GM21786 (cell line): Measurements from ENCODE around the gene TRIO.
"Not testable (repeated sequence)": the region's sequence is repeated elsewhere in the genome, so short reads cannot be mapped to it uniquely, and the experiment has no call there.

Experiments used
- ATAC-seq: cut with Tn5 transposase; IDR thresholded peaks from one replicate; pipeline ENCODE4 v1.9.1; 2021; ENCODE audit not compliant: unreplicated experiment

Gene TRIO

DNA sequence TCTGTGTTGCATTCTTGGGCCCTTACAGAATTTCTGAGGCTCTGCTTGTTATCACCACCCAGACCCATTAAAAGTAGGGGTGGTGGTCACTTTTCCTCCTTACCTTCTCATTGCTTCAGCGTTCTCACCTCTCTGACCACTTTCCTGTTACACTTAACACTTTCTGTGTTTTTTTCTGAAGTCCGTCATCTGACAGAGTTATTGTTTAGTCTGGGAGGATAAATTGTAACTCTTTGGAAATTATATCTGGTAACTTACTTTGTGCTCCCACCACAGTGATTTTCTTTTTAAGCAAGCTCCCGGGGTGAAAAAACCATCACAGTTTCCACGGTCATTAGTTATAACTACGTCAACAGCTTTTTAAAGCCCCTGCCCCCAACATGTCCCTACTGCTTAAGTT is 227.2 kb downstream of the TRIO start:
- no peak for ATAC-seq

DNA sequence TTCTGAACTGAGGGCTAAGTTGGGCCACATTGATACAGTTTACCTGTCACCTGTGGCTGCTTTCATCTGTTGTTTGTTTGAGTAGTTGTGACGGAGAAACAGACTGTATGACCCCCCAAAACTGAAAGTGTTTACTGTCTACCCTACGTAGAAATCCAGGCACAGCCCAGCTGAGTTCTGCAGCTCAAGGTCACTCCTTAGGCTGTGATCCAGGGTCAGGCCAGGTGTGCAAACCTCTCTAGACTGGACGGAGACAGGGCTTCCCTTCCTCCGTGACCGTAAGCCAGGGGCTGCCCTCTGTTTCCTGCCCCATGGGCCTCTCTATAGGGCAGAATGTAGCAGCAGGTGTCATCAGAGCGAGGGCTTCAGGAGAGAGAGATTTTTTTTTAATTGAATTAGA is 230.5 kb downstream of the TRIO start:
- no peak for ATAC-seq

DNA sequence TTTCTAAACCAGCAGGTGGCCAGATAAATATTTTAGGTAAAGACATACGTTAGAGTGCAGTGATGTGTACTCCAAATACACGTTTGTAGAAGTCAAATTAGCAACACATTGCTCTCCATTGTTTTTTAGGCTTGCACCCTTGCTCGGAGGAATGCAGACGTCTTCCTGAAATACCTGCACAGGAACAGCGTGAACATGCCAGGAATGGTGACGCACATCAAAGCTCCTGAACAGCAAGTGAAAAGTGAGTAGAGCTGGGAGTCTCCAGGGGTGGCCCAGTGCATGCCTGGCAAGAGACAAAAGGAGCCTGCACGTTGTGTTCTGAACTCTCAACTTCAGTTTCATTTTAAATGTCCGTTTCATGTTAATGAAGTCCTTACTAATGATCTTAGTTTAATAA is 231.0 kb downstream of the TRIO start:
- ATAC-seq = no peak

DNA sequence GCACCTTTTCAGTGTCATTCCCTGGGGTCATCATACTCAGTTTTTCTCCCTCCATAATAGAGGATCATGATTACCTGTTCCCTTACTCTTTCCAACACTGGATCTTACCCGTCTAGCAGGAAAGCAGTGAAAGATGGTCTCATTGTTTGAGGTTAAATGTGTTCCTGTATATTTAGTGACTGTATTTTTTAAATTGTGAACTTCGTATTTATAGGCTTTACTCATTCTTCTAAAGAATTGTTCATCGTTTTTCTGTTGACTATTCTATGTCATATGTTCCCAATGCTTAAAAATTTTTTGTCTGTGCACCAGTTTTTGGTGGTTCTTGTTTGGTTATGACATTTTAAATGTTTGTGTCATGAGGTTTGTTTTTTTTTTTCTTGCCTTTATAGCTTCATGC is 233.6 kb downstream of the TRIO start:
- no peak for ATAC-seq

DNA sequence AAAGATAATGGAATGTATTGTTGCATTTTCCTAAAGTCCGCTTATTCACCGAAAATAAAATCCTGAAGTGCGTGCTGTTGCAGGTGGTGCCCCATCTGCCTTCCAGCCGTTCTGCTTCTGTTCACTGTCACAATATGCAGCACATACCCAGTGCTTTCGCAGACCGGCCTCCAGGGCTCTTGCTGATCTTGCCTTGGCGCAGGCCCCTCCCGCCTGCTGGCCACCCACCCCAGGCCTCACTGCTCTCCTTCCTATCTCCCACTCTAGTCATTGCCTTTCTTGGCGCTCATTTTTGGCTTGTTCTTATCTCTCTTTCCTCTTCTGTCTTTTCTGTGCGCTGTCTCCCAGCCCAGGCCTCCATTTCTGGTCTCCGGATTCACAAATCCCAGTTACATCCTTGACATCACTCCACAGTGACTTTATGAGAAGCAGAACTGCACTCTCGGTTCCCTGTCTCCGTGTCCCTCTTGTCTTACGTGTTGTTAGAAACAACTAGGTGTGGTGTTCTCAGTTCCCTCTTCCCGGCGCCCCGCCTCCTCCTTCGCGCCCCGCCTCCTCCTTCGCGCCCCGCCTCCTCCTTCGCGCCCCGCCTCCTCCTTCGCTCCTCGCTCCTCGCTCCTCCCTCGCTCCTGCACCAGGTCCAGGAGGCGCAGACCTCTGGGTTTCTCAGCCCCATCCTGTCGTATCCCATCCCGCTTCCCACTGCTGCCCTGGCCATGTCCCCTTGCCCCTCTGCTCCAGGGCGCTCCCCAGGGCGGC is 236.8 kb downstream of the TRIO start:
- ATAC-seq = no peak

DNA sequence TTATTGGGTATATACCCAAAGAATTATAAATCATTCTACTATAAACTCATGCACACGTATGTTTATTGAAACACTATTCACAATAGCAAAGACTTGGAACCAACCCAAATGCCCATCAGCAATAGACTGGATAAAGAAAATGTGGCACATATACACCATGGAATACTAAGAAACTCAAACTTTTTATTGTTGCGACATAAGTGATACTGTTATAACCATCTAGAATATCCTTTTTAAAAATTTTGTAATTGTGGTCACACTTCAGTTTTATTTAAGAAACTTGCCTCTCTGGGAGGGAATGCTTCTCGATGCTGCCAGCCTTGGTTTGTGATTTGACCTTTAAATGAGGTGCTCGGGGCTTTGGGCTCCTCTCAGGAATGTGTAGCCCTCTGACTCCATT is 237.6 kb downstream of the TRIO start:
- no peak for ATAC-seq

DNA sequence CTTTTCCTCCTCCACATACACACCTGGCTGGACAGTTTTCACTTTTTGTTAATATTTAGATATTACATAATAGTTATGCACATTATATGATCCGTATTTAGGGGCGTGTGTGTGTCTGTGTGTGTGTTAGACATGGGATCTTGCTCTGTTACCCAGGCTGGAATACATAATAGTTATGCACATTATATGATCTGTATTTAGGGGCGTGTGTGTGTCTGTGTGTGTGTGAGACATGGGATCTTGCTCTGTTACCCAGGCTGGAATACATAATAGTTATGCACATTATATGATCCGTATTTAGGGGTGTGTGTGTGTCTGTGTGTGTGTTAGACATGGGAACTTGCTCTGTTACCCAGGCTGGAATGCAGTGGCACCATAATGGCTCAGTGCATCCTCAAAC is 239.5 kb downstream of the TRIO start:
- no peak for ATAC-seq

DNA sequence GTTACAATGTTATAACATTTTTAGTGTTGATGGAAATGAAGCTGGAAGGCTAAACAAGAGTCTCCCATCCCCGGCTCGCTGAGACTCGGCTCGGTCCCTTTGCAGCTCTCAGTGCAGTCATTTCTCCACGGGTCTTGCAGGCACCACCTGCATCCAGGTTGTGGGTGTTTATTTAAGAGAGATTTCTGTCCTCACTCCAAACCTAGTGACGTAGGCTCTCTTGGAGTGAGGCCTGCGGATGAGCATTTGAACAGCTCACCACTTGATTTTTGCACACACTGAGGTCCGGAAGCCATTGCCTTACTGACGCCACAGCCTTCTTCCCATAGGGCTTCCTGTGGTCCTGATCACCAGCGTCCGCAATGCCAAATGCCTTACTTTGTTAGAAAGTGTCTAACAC is 240.8 kb downstream of the TRIO start:
- no peak for ATAC-seq

DNA sequence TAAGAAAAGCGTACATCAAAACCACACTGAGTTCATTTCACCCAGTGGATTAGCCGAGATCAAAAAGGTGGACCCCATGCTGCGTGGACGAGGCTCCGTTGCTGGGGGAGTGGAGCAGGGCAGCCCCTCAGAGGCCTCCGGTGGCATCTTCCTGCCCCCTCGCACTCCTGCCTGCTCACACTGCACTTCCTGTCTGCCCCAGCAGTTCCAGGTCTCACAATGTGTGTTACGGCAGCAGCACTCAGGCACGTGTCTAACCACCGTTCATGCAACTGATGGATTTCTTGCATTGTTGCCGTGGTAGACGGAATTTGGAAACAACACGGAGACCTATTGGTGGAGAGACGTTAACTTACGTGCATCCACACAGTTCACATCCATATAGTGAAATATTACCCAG is 241.9 kb downstream of the TRIO start:
- no peak for ATAC-seq

DNA sequence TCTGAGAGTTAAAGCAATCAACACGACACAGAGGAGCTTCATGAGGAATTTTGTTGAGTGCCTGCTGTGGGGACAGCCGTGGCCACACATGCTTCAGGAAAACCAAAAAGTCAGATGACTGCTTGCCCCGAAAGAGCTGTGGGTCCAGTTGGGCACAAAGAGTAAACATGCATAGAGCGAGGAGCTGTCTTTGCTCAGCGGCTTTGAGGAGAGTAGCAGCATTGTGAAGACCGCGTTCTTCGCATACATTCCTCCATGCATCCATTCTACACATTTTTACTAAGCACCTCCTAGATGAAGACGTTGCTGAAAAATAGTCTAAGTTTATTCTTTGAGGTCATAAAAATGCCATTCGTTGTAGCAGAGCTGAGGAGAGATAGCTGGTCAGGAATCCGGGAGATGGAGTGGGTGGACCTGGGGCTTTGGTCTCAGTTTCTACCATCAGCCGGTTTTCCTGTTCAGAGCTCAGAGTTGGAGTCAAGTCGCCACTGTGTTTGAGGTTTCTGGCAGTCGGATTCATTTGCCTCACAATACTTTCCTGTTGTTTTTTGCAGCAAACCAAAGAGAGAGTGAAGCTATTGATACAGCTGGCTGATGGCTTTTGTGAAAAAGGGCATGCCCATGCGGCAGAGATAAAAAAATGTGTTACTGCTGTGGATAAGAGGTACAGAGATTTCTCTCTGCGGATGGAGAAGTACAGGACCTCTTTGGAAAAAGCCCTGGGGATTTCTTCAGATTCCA is 243.9 kb downstream of the TRIO start:
- no peak for ATAC-seq

DNA sequence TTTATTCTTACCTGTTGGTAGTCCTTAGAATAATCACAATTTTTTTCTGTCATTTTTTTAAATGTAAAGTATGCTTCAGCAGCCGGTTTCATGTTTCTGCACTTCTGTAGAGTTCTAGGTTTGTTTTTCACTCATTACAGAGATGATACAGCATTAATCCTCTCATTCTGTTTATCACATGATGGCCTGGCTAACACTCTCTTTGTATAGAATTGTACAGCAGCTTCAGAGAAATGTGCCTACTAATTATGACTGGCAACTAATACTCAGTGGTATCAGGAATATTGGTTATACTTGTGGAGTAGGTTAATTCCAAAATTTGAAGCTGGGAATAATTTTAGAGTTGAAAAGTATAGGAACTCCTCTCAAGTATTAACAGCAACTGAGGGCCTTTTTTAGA is 245.6 kb downstream of the TRIO start:
- ATAC-seq = no peak

DNA sequence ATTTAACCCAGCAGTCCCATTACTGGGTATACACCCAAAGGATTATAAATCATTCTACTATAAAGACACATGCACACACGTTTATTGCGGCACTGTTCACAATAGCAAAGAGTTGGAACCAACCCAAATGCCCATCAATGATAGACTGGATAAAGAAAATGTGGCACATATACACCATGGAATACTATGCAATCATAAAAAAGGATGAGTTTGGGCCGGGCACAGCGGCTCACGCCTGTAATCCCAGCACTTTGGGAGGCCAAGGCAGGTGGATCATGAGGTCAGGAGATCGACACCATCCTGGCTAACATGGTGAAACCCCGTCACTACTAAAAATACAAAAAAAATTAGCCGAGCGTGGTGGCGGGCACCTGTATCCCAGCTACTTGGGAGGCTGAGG is 249.4 kb downstream of the TRIO start:
- not testable (repeated sequence) for ATAC-seq

DNA sequence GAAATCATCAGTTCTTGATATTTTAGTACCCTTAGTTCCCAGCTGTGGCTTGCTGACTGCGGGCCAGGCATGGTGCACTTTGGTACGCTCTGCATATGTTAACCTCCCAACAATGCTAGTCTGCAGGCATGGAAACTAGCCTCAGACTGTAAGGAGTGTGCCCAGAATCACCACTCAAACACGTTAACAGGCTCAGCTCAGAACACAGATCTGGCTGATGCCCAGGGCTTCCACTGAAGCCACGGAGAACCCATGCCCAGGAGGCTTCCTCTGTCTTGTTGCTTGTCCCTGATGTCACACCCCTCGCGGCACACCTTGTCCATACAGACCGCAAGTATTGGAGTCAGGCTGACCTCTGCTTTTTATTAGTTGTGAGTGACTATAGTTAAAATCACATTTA is 251.2 kb downstream of the TRIO start:
- no peak for ATAC-seq

DNA sequence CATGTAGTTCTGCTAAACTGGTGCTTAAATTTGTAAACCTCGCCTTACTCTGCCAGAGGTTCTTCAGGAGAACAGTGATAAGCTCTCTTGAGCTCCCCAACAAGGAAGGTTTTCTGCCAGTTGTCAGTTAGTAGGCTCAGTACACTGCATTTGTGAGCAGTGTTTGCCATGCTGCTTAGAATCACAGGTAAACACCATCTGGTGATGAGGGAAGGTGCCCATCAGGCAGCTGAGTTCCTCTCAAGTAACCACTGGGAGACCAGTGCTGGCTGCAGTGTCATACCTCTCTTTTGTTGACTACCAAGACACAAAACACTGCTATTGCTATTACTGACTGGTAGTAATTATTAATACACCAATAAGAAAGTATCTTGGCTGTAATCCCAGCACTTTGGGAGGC is 252.3 kb downstream of the TRIO start:
- no peak for ATAC-seq

DNA sequence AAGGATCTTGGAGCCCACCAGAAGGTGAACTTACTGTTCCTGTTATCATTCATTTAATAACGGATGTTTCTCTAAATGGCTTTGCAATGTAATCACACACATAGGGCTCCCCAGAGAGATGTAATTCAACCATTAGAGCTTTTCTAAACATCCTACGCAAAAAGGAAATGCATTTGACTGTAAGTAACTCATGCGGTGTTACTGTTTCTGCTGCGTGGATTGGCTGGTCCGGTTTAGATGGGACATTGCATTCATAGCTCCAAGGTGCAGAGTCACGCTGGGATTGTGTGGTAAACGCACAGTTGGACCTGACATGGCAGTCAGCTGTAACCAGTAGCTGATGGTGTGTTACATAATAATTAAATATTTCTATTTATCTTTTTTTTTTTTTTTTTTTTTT is 252.9 kb downstream of the TRIO start:
- ATAC-seq = no peak

DNA sequence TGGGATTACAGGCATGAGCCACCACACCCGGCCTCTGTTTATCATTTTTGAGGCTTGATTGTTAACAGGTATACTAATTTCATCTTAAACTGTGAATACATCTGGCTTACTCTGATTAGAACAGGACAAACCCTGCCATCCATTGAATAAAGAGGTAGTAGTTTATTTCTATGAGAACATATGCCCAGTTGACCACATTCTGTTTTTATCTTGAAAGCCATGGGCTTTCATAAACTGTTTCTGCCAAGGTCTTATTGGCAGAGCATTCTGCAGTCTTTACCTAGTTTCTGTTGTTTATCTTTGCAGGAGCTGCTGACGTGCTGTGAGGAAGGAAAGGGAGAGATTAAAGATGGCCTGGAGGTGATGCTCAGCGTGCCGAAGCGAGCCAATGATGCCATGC is 253.6 kb downstream of the TRIO start:
- no peak for ATAC-seq

DNA sequence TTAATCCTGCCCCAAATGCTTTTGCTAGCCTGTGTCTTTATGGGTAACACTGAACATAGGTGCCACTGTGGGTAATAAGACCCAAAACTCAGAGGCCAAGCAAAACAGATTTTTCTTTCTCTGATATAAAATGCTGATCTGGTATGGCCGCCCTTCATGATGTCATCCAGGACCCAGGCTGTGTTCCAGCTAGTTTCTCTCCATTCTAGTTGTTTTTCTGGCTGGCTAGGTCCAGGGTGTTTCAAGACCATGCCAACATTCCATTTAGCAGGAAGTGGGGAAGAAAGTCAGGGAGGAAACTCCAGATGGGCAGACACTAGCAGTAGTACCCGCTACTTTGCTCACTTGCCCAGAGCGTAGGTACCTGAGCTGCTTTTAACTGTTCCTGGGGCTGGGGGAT is 254.6 kb downstream of the TRIO start:
- no peak for ATAC-seq

DNA sequence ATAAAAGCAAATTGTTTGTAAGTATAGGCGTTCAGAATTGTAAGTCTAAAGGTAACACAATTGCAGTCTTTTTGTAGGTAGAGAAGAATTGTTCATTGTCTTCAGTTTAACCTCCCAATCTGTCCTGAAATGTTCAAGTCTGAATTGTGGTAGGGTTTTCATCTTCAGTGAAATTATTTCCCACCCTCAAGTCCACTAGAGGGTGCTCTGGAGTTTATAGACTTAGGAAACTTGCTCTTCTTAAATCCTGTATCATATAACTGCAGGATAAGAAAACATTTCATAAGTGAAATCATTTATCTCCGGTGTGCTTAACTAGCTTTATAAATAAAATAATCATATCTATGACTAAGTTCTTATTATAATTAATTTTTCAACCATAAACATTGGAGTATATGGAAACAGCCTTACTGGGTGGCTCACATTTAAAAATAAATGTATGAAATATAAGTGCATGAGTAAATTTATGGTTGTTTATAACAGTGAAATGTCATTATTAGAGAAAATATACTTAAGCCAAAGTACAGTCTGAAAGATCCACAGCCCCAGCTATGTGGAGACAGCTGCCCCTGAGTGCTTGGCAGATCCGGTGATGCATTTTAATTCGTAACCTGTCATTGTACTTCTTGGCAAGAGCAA is 256.0 kb downstream of the TRIO start:
- ATAC-seq = no peak

DNA sequence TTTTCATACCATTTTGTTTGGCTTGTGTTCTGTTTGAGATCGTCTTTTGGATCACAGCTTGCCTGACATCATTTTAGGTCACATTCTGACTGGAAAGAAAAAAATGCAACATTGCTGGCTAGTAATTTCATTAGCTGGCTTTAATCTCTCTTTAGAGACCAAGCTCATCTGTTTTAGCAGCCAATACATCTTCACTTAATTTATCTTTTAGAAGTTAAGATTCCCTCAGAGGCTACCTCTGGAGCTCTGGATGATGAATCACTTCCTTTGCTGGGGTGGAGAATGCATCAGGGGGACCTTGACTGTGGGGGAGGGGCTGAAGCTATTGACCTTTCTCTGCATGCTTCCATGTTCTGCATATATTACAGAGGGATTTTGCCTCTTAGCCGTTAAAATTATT is 256.9 kb downstream of the TRIO start:
- ATAC-seq = no peak

DNA sequence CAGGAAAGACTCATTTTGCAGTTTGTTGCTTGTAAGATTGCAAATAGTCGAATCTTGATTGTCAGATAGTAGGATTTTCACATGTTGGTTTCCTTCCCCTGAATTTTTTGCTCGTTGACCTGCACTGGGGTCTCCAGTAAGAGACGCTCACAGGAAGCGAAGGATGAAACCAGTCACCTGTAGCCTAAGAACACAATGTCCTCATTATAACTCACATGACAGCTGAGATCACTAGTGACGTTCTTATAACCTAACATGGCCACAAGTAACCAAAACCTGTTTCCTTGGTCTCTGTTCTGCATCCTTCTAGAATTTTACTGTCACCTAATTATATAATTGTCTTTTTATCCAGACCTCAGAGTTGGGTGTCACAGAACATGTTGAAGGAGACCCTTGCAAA is 257.5 kb downstream of the TRIO start:
- no peak for ATAC-seq

DNA sequence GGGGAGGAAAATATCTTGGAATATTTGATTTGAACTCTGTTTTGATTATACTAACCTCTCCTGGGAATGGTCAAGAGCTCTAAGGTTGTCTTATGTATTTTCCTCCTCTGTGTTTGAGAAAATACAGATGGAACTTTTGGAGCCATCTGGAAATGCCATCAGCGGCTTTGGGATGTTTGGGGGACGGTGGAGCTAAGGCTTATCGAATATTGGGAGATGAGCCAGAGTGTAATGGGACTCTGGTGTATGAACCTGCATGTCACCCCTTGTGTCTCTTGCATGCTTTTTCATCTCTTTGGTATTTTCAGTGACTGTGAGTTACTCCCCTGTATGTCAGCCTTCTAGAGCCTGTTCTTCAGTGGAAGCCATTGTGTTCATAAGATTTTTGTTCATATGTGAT is 258.5 kb downstream of the TRIO start:
- no peak for ATAC-seq

DNA sequence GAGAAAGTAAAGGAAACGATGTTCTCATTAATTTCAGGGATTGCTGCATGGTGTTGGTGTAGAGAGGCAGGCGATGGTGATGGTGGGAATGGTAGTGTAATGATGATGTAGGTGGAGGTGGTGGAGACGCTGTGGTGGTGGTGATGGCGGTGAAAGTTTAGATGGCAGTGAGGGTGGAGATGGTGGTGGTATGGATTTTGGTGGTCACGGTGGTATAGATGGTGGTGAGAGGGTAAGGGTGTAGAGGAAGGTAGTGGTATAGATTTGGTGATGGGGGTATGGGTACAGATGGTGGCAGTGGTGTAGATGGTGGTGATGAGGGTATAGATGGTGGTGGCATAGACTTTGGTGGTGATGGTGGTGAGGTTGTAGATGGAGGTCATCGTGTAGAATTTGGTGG is 259.3 kb downstream of the TRIO start:
- ATAC-seq = no peak
